ENCODE measurements around the gene P4HTM. TPM values are rescaled to one million over a fixed set of nuclear protein-coding genes. Genes with fewer than 3 reads are reported as not detected.
A peak's percentile ranks its signal among the peaks of the same experiment; 100 is the strongest.

P4HTM gene
- total RNA-seq, 1 experiment from 2014 or later = 72.9 TPM

- in situ Hi-C loops (cut with HindIII; ENCODE audit: low pct_unique_long_range_greater_than_20kb, low sequenced_read_pairs) = no loop called here
These were observed 9.7 kb upstream of the P4HTM start for GRCh38 chr3:48980295-48980694.

DNA sequence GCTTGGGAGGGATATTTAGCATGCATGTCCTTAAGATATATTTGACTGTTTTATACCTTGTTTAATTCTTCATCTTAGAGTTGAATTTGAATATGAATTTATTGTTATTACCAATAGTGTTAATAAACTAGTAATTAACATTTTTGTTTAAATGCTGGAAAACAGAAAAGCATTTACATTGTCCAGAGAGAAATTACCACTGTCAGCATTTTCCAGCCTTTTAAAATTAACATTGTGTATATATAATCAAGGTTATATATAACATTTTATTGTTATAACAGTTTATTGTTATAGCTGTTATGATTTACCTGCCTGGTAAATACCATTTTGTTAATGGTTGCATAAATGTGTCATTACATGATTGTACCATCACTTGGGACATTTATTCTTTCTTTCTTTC is 8.0 kb upstream of the P4HTM start:
- in situ Hi-C loops (cut with HindIII; ENCODE audit: low pct_unique_long_range_greater_than_20kb, low sequenced_read_pairs) = no loop called here
- no peak for DNase-seq (ENCODE audit: low read depth)

More at GRCh38 chr3:48980295-48980694, 9.7 kb upstream of the P4HTM start:
- no peak for DNase-seq (ENCODE audit: low read depth)

DNA sequence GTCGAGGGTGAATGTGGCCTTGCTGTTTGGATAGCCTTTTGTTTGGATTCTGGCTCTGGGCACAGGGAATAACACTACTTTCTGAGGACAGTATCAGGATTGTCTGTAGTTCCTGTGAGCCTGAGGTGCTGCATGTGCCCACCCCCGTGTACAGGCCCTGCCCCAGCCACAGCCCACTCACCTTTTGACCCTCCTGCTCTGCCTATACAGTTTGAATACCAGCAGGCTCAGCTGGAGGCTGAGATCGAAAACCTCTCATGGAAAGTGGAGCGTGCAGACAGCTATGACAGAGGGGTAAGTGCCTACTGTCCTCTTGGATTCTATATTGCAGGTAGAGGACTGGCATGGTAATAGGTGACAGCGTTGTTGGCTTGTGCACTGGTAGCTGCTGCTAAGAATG is 7.4 kb upstream of the P4HTM start:
- in situ Hi-C loops (cut with HindIII; ENCODE audit: low pct_unique_long_range_greater_than_20kb, low sequenced_read_pairs) = no loop called here
- DNase-seq (ENCODE audit: low read depth) = no peak

DNA sequence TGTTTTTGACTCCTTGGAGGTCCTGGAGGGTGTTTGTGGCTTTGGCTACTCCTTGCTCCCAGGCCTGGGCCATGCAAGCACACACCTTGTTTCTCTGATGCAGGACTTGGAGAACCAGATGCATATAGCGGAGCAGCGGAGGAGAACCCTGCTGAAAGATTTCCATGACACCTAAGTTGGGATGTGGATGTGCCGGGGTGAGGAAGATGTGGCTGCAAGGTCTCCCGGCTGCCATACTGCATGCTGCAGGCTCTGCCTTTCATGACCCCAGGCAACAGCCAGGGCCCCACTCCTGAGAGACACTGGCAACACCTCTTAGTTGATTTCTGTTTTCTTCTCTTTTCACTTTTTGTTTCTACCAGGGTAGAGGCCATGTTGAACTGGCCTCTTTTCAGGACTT is 6.9 kb upstream of the P4HTM start:
- in situ Hi-C loops (cut with HindIII; ENCODE audit: low pct_unique_long_range_greater_than_20kb, low sequenced_read_pairs) = no loop called here
- DNase-seq (ENCODE audit: low read depth) = no peak

GRCh38 chr3:48984663-48985062 is 5.4 kb upstream of the P4HTM start:
- in situ Hi-C loops (cut with HindIII; ENCODE audit: low pct_unique_long_range_greater_than_20kb, low sequenced_read_pairs) = no loop called here
- DNase-seq (ENCODE audit: low read depth) = no peak

GRCh38 chr3:48985831-48986376 is 4.1 kb upstream of the P4HTM start:
- in situ Hi-C loops (cut with HindIII; ENCODE audit: low pct_unique_long_range_greater_than_20kb, low sequenced_read_pairs) = no loop called here
- no peak for DNase-seq (ENCODE audit: low read depth)

DNA sequence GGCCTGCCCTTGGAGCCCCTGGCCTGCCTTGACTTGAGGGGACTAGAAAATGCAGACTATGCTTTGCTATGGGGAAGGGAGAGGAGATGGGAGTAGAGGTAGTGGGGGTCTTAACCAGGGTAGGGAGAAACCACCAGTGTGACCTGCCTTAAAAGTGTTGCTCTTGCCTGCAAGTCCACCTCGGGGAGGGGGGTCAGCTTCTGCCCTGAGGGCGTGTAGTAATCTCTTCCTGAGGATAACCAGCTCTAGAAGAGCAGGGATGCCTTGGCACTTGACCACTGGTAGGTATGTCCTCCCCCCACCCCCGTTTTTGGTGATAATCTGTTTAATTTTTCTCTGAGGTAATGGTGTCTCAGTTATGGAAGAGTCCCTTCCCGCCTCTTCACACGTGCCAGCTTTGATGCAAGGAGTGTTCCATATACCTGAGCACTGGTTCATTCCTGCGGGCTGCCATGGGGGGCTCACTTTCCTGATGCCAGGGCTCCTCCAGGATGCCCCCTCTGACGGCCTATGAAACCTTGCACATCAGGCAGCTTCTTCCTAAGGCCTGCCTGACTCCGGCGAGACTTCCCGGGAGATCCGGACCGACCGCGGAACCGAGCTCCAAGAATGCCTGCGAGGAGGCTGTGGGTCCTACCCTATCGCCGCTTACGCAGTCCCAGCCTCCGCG is 780 bp upstream of the P4HTM start:
- in situ Hi-C loops (cut with HindIII; ENCODE audit: low pct_unique_long_range_greater_than_20kb, low sequenced_read_pairs) = no loop called here
- no peak for DNase-seq (ENCODE audit: low read depth)

DNA sequence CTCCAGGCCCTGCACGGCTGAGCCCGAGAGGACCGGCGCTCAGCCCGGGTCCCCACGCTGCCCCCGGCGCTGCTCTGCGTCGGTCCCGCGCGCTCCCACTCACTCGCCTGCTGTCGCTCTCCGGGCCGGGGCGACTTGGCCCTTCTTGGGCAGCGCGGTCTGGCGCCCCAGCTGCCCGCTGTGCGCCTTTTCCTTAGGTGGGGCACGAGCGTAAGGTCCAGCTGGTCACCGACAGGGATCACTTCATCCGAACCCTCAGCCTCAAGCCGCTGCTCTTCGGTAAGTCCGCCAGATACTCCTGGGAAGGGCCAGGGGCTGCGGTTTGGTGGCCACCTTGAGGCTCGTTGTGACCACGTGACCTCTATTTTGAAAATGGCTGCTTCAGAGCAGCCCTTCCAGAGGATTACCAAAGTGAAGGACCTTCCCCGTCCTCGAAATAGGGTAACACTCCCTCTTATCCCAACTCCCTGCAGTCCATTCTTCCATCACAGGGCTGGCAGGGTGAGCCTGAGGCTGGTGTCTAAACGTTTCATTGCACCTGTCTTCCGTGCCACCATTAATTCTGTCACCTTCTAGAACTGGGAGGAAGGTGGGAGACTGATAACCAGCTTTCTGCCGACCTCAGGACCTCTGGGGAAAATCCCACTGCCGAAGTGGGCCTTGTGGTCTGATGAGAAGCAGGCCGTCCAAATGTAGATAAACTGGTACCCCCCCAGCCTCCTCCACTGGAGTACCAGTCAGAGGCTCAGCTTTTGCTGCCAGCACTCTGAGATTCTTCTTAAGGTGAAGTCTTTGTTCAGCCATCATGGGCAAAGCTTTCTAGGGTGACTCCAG is 812 bp downstream of the P4HTM start:
- in situ Hi-C loops (cut with HindIII; ENCODE audit: low pct_unique_long_range_greater_than_20kb, low sequenced_read_pairs) = no loop called here
- DNase-seq (ENCODE audit: low read depth) = peak; percentile 32

DNA sequence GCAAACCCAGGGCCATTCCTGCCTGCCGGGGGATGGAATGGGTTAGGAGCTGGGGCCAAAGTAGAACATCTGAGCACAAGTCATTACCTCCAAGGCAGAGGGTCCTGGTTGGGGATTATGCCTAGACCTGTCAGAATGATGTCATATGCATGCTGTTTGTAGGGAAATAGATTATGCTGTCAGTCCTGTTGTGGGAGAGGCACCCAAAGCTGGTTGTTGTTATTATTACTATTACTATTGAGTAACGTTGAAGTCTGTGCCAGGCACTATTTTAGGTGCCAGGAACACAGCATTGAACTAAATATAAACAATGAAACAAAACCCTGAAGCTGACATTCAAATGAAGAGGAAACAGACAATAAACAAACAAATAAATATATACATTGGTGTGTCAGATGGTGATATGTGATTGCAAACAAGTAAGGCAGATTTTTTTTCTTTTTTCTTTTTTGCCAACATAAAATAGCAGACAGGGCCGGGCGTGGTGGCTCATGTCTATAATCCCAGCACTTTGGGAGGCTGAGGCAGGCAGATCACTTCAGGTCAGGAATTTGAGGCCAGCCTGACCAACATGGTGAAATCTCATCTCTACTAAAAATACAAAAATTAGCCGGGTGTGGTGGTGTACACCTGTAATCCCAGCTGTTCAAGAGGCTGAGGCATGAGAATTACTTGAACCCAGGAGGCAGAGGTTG is 2.0 kb downstream of the P4HTM start:
- in situ Hi-C loops (cut with HindIII; ENCODE audit: low pct_unique_long_range_greater_than_20kb, low sequenced_read_pairs) = no loop called here
- DNase-seq (ENCODE audit: low read depth) = no peak

GRCh38 chr3:48993834-48994233 is 3.8 kb downstream of the P4HTM start:
- in situ Hi-C loops (cut with HindIII; ENCODE audit: low pct_unique_long_range_greater_than_20kb, low sequenced_read_pairs) = no loop called here
- no peak for DNase-seq (ENCODE audit: low read depth)

- DNase-seq (ENCODE audit: low read depth) = no peak
- in situ Hi-C loops (cut with HindIII; ENCODE audit: low pct_unique_long_range_greater_than_20kb, low sequenced_read_pairs) = no loop called here
These were observed 6.6 kb downstream of the P4HTM start for GRCh38 chr3:48996640-48997039.

- DNase-seq (ENCODE audit: low read depth) = no peak
- in situ Hi-C loops (cut with HindIII; ENCODE audit: low pct_unique_long_range_greater_than_20kb, low sequenced_read_pairs) = no loop called here
These were observed 7.1 kb downstream of the P4HTM start for GRCh38 chr3:48997102-48997635.

DNA sequence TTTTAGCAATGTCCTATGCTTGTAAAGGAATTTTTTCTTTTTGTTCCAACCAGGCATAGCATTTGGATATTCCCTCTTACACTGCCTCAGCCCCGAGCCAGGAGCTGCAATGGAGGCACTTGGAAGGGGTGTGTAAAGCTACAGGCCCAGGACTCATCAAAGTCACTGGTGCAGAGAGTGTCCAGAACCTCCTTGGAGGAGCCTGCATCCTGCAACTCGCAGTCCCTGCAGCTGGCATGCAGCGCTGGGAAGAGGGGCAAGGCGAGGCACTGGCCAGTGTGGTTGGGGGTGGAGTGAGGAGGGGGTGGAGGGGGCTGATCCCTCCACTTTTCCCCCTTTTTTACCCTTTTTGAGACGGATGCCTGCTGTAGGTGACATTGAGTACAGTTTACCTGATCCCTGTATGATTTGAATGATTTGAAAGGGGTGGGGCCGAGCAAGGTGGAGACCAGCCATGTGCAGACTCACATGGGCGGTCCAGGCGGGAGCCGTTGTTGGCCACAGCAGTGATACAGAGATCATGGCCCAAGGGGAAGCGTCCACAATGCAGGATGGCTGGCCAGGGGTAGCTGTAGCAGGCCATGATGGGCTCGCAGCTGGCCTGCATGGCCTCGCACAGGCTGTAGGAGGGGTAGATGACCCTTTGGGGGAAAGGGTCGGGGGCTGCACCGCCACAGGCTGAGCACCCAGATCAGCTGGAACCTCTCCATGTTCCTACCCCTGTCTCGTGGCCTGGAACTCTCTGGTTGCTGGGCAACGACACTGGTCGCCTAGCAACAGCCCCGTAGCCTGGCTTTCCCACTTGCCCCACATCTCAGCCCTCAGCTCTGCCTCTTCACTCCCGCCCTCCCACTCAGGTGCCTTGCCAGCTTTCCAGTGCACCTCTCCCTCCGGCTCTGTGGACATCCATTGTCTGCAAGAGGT is 7.9 kb downstream of the P4HTM start:
- in situ Hi-C loops (cut with HindIII; ENCODE audit: low pct_unique_long_range_greater_than_20kb, low sequenced_read_pairs) = no loop called here

GRCh38 chr3:48999085-48999858 is 9.2 kb downstream of the P4HTM start:
- in situ Hi-C loops (cut with HindIII; ENCODE audit: low pct_unique_long_range_greater_than_20kb, low sequenced_read_pairs) = no loop called here
- no peak for DNase-seq (ENCODE audit: low read depth)

More for the DNA sequence above, 7.9 kb downstream of the P4HTM start:
- no peak for DNase-seq (ENCODE audit: low read depth)

DNA sequence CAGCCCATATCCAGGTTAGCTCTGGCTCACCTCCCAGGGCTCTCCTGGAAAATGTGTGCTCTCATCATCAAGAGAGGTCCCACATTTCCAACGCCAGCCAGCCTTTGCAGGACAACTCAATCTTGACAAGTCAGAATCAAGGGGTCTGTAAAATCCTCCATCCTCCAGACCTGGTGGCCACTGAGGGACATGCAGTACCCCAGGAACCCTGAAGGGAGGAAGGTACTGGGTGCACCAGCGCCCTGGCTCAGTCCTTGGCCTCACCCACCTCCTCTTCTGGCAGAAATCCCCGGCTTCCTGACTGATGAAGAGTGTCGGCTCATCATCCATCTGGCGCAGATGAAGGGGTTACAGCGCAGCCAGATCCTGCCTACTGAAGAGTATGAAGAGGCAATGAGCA is 11.1 kb downstream of the P4HTM start:
- no peak for DNase-seq (ENCODE audit: low read depth)
- in situ Hi-C loops (cut with HindIII; ENCODE audit: low pct_unique_long_range_greater_than_20kb, low sequenced_read_pairs) = no loop called here

DNA sequence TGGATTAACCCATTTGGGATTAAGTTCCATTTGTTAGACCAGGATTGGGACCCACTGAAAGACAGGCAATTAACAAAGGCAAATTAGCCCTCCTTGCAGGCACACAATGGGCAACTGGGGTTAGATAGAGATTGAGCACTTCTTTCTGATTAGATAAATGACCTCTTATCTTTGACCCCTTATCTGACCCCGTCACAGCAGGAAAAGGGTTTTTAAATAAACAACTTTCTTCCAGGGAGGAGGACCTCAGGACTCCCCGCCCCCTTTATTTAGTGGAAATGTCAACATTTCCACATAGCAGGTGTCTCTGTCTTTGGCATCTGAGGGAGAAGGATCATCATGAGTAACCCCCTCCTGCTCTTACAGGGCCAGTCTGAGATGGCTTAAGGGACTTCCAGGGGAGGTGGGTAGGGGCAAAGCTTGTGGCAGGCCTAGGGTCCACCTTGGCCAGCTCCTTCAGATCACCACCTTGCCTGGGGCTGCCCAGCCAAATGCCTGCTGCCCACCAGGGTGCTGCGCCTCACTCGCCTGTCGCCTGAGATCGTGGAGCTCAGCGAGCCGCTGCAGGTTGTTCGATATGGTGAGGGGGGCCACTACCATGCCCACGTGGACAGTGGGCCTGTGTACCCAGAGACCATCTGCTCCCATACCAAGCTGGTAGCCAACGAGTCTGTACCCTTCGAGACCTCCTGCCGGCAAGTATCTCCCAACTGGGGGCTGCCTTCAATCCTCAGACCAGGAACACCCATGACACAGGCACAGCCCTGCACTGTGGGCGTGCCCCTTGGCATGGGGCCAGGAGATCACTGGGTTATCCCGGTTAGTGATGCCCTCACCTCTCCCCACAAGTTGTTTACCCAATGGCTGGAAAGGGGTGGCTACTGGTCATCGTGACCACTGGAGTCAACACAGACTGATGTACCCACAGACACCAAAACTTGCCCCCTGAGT is 14.6 kb downstream of the P4HTM start:
- in situ Hi-C loops (cut with HindIII; ENCODE audit: low pct_unique_long_range_greater_than_20kb, low sequenced_read_pairs) = no loop called here
- DNase-seq (ENCODE audit: low read depth) = no peak
